Measurements from ENCODE around the gene LAMTOR3. TPM values are rescaled to one million over a fixed set of nuclear protein-coding genes. Genes with fewer than 3 reads are reported as not detected.

The LAMTOR3 gene
- total and polyA plus RNA-seq, 4 experiments from 2014 or later = 24.2 to 45.6 (median 28.0) TPM

DNA sequence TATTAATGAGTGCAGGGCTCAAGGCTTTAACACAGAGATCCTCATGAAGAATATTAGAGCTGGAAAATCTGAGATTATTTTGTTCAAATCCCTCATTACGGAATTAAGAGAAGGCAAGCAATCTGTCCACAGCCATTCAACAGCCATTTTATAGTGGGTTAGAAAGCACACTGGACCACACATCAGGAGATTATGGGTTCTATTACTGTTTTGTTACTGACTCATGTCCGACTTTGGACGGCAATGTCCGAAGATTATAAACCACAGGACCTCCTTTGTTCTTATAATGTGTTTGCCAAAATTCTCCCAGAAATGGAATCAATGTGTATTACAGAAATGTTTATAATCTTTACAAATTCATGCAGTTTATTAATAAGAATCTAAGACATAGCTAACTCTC, 8.1 kb downstream of the LAMTOR3 start:
- ChIA-PET POLR2A (ENCODE audit: partially characterized antibody) (interaction anchor here (1.5 to 2.3 kb wide), 3 partner anchors 35 to 61 kb away, joined by 4 to 7 read pairs (median 5); partner anchors contain the start of gene DNAJB14), CTCF (ENCODE audit: partially characterized antibody) (interaction anchor here (0.6 to 3.1 kb wide), 5 partner anchors 36 to 323 kb away, joined by 3 to 24 read pairs (median 21); no protein-coding TSS in a partner anchor)
- Histone ChIP-seq H3K27me3 (ENCODE audit: insufficient read depth, low read length) (no peaks in the 10 kb centered on the region), H3K9me3 (ENCODE audit: control insufficient read depth in 1 of 2, low read length in 2 of 2) (no peaks in the 10 kb centered on the region), H3K4me3 (ENCODE audit: low read length in 2 of 2) (no peak overlapping the region), H3K27ac (ENCODE audit: low read depth, low read length) (no peak overlapping the region), H3K36me3 (ENCODE audit: insufficient read depth, low read length) (peaks cover 18% of the 10 kb centered on the region), H3K4me1 (ENCODE audit: insufficient read depth, low read length) (peaks cover 5% of the 10 kb centered on the region)
- Mint-ChIP-seq H3K27ac (no peak overlapping the region), H3K4me3 (no peak overlapping the region), H3K27me3 (no peaks in the 10 kb centered on the region), H3K9me3 (no peaks in the 10 kb centered on the region), H3K36me3 (peaks cover 18 to 35% of the 10 kb centered on the region in 2 donors), H3K4me1 (peaks cover 11 to 17% (median 11%) of the 10 kb centered on the region in 4 donors)
- intact Hi-C loops (cut with micrococcal nuclease) = no loop called here
- no peak for DNase-seq

DNA sequence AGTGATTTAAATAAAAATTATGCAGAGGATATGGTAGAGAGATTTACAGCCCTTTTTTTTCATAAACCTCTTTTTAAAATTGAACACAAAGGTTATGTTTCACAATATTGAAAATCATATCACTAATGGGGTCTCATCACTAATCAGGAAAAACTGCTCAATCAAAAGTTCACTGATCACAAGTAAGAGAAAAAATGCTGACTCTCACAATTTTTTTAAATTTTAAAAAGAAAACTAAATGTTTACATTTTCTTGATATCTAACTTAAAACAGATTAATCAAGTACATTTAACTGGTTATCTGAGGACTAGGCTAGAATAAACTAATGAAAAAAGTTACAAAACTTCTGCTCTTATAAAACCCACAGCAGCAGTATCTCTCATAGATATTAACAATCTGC, 8.5 kb downstream of the LAMTOR3 start:
- Mint-ChIP-seq H3K4me1 (peaks cover 6 to 12% (median 7%) of the 10 kb centered on the region in 4 donors), H3K36me3 (peaks cover 16 to 37% of the 10 kb centered on the region in 2 donors), H3K27me3 (no peaks in the 10 kb centered on the region), H3K27ac (no peak overlapping the region), H3K9me3 (no peaks in the 10 kb centered on the region), H3K4me3 (no peak overlapping the region)
- ChIA-PET POLR2A (ENCODE audit: partially characterized antibody) (interaction anchor here (0.9 to 2.3 kb wide), 3 partner anchors 34 to 322 kb away, joined by 4 to 7 read pairs (median 5); partner anchors contain the start of gene TRMT10A), CTCF (ENCODE audit: partially characterized antibody) (interaction anchor here (0.8 to 3.1 kb wide), 6 partner anchors 16 to 322 kb away, joined by 3 to 24 read pairs (median 16); partner anchors contain the start of genes DAPP1 and TRMT10A)
- Histone ChIP-seq H3K4me1 (ENCODE audit: insufficient read depth, low read length) (peaks cover under 1% of the 10 kb centered on the region), H3K4me3 (ENCODE audit: low read length in 2 of 2) (no peak overlapping the region), H3K27ac (ENCODE audit: low read depth, low read length) (no peak overlapping the region), H3K27me3 (ENCODE audit: insufficient read depth, low read length) (no peaks in the 10 kb centered on the region), H3K9me3 (ENCODE audit: control insufficient read depth in 1 of 2, low read length in 2 of 2) (no peaks in the 10 kb centered on the region), H3K36me3 (ENCODE audit: insufficient read depth, low read length) (peaks cover 23% of the 10 kb centered on the region)
- intact Hi-C loops (cut with micrococcal nuclease) = loop anchor here (1.0 kb wide), 2 partner anchors 74 to 324 kb away; no protein-coding TSS in a partner anchor
- no peak for DNase-seq

DNA sequence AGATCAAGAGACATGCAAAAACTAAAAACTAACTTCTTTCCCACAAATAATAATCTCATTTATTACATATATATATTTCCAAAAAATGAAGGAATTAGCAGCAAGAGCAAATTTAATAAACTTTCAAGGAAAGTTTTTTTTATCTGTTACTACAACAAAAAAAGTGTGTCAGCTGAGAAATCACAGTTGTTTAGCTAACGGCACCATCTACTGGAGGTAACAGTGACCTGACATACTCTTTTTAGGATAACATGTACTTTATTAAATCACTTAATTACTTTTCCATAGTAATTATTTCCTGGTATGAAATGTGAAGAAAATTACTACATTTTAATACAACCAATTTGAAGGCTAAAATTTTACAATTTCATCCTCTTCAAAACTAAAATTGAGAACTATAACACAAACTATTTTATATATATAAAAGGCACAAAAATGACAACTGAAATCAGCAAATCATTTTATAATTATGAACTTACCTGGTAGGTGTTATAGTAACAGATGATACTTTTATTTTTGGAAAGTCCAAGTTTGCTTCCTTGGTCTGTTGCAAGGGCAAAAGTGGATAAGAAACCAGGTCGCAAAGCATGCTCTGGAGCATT, 9.1 kb downstream of the LAMTOR3 start:
- POLR2A ChIA-PET (ENCODE audit: partially characterized antibody) = interaction anchor here (0.8 to 2.3 kb wide), 4 partner anchors 34 to 322 kb away, joined by 4 to 7 read pairs (median 5); partner anchors contain the start of genes DAPP1 and TRMT10A
- Mint-ChIP-seq H3K4me1 (peaks cover 6 to 11% (median 6%) of the 10 kb centered on the region in 4 donors), H3K4me3 (no peak overlapping the region), H3K27ac (no peak overlapping the region), H3K27me3 (no peaks in the 10 kb centered on the region), H3K9me3 (no peaks in the 10 kb centered on the region), H3K36me3 (peaks cover 21 to 41% of the 10 kb centered on the region in 2 donors)
- Histone ChIP-seq H3K9me3 (ENCODE audit: control insufficient read depth in 1 of 2, low read length in 2 of 2) (no peaks in the 10 kb centered on the region), H3K36me3 (ENCODE audit: insufficient read depth, low read length) (peaks cover 26% of the 10 kb centered on the region), H3K27me3 (ENCODE audit: insufficient read depth, low read length) (no peaks in the 10 kb centered on the region), H3K4me3 (ENCODE audit: low read length in 2 of 2) (no peak overlapping the region), H3K4me1 (ENCODE audit: insufficient read depth, low read length) (no peaks in the 10 kb centered on the region), H3K27ac (ENCODE audit: low read depth, low read length) (no peak overlapping the region)
- DNase-seq = peak; percentile 47 to 61 (median 53)
- intact Hi-C loops (cut with micrococcal nuclease) = loop anchor here (1.0 kb wide), 2 partner anchors 74 to 324 kb away; no protein-coding TSS in a partner anchor
- CTCF ChIA-PET (ENCODE audit: partially characterized antibody) = interaction anchor here (0.8 to 3.1 kb wide), 9 partner anchors 15 to 321 kb away, joined by 3 to 24 read pairs (median 7); partner anchors contain the start of genes DAPP1 and TRMT10A

DNA sequence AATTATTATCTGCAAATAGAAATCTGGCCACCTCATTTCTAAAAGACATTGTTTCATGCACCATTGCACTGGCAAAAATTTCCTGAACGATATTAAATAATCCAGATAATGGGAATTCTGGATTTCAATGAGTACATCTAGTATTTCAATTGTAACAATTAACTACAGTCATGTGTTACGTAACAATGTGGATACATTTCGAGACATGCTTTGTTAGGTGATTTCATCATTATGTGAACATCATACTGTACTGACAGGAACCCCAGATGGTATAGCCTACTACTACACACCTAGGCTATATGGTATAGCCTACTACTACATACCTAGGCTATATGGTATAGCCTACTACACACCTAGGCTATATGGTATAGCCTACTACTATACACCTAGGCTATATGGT, 14.8 kb downstream of the LAMTOR3 start:
- no peaks in the 10 kb centered on the region for H3K9me3 ChIP-seq (ENCODE audit: control insufficient read depth in 1 of 2, low read length in 2 of 2)
- no peaks in the 10 kb centered on the region for H3K9me3 Mint-ChIP-seq
- H3K27me3 ChIP-seq (ENCODE audit: insufficient read depth, low read length) = no peaks in the 10 kb centered on the region
- intact Hi-C loops (cut with micrococcal nuclease) = no loop called here
- H3K4me1 Mint-ChIP-seq = no peaks in the 10 kb centered on the region
- POLR2A ChIA-PET (ENCODE audit: partially characterized antibody) = no interaction called here
- H3K4me3 ChIP-seq (ENCODE audit: low read length in 2 of 2) = no peak overlapping the region
- H3K27ac ChIP-seq (ENCODE audit: low read depth, low read length) = no peak overlapping the region
- H3K4me3 Mint-ChIP-seq = no peak overlapping the region
- H3K27me3 Mint-ChIP-seq = no peaks in the 10 kb centered on the region
- no peaks in the 10 kb centered on the region for H3K4me1 ChIP-seq (ENCODE audit: insufficient read depth, low read length)
- no peak for DNase-seq
- no peak overlapping the region for H3K27ac Mint-ChIP-seq
- peaks cover 28% of the 10 kb centered on the region for H3K36me3 ChIP-seq (ENCODE audit: insufficient read depth, low read length)
- peaks cover 24 to 52% of the 10 kb centered on the region in 2 donors for H3K36me3 Mint-ChIP-seq
- CTCF ChIA-PET (ENCODE audit: partially characterized antibody) = interaction anchor here (0.8 to 1.0 kb wide), 2 partner anchors 69 to 71 kb away, joined by 3 to 4 read pairs; no protein-coding TSS in a partner anchor

DNA sequence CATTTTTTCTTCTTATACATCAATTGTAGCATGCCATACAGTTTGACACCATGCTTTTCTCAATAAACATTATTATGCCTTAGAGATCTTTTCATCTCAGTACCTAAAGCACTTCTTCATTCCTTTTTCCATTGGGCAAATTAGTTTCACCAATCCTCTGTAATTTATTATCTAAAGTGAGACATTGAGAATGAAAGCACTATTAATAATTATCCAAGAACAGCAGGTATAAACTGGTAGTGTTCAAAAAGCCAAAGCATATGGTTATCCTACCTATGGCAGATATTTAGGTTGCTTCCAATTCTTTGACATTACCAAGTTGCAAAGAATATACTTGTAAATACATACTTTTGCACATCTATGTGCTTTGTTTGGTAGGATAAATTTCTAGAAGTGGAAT, 15.6 kb downstream of the LAMTOR3 start:
- intact Hi-C loops (cut with micrococcal nuclease) = no loop called here
- no peak for DNase-seq
- no peak overlapping the region for H3K4me3 Mint-ChIP-seq
- no peaks in the 10 kb centered on the region for H3K4me1 ChIP-seq (ENCODE audit: insufficient read depth, low read length)
- H3K4me3 ChIP-seq (ENCODE audit: low read length in 2 of 2) = no peak overlapping the region
- no peaks in the 10 kb centered on the region for H3K27me3 Mint-ChIP-seq
- H3K9me3 Mint-ChIP-seq = no peaks in the 10 kb centered on the region
- H3K36me3 Mint-ChIP-seq = peaks cover 24 to 48% of the 10 kb centered on the region in 2 donors
- no peaks in the 10 kb centered on the region for H3K27me3 ChIP-seq (ENCODE audit: insufficient read depth, low read length)
- peaks cover 24% of the 10 kb centered on the region for H3K36me3 ChIP-seq (ENCODE audit: insufficient read depth, low read length)
- ChIA-PET POLR2A (ENCODE audit: partially characterized antibody) (no interaction called here), CTCF (ENCODE audit: partially characterized antibody) (no interaction called here)
- no peak overlapping the region for H3K27ac ChIP-seq (ENCODE audit: low read depth, low read length)
- no peaks in the 10 kb centered on the region for H3K4me1 Mint-ChIP-seq
- H3K27ac Mint-ChIP-seq = no peak overlapping the region
- no peaks in the 10 kb centered on the region for H3K9me3 ChIP-seq (ENCODE audit: control insufficient read depth in 1 of 2, low read length in 2 of 2)

DNA sequence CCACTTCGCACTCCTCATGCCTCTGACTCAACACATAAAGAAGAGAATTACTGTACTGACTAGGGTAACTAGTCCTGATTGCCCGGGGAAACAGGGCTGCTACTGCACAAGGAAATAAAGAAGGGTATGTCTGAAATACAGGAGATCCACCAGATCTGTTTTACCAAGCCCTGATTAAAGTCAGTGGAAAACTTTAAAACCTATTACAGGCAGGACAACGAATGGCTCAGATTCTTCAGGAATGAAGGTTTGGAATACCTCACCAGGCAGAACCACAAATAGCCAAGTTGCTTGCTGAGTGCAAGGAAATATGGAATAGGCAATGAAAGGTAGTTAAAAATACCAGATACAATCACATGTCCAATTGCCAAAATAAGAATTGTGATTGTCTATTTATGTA, 17.3 kb downstream of the LAMTOR3 start:
- H3K4me3 ChIP-seq (ENCODE audit: low read length in 2 of 2) = no peak overlapping the region
- POLR2A ChIA-PET (ENCODE audit: partially characterized antibody) = no interaction called here
- H3K4me1 Mint-ChIP-seq = peaks cover 0 to 3% (median 0%) of the 10 kb centered on the region in 4 donors
- no peak overlapping the region for H3K4me3 Mint-ChIP-seq
- CTCF ChIA-PET (ENCODE audit: partially characterized antibody) = interaction anchor here (1.4 kb wide), 1 partner anchor 20 kb away, joined by 3 read pairs; no protein-coding TSS in a partner anchor
- peak overlapping the region in 2 of 7 donors; percentile 11 to 74 for H3K27ac Mint-ChIP-seq
- H3K9me3 Mint-ChIP-seq = no peaks in the 10 kb centered on the region
- DNase-seq = no peak
- H3K9me3 ChIP-seq (ENCODE audit: control insufficient read depth in 1 of 2, low read length in 2 of 2) = no peaks in the 10 kb centered on the region
- no peaks in the 10 kb centered on the region for H3K27me3 ChIP-seq (ENCODE audit: insufficient read depth, low read length)
- peaks cover 24% of the 10 kb centered on the region for H3K36me3 ChIP-seq (ENCODE audit: insufficient read depth, low read length)
- H3K4me1 ChIP-seq (ENCODE audit: insufficient read depth, low read length) = no peaks in the 10 kb centered on the region
- peaks cover 29 to 45% of the 10 kb centered on the region in 2 donors for H3K36me3 Mint-ChIP-seq
- H3K27me3 Mint-ChIP-seq = no peaks in the 10 kb centered on the region
- intact Hi-C loops (cut with micrococcal nuclease) = no loop called here
- H3K27ac ChIP-seq (ENCODE audit: low read depth, low read length) = no peak overlapping the region

DNA sequence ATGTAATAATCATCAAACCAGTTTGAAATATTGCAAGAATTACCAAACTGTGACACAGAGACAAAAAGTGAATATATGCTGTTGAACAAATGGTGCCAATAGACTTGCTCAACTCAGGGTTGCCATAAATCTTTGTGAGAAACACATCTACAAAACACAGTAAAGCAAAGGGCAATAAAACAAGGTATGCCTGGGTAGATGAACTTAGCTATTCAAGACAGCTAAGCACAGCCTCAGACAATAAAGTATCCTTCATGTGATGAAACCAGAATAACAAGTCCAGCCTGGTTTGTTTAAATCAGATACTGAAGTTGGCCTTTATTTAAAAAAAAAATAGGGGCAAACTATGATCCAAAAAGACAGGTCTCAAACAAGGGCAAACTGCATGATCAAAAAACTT, 19.2 kb downstream of the LAMTOR3 start:
- ChIA-PET POLR2A (ENCODE audit: partially characterized antibody) (no interaction called here), CTCF (ENCODE audit: partially characterized antibody) (interaction anchor here (0.8 to 0.9 kb wide), 2 partner anchors 74 to 819 kb away, joined by 3 read pairs; no protein-coding TSS in a partner anchor)
- DNase-seq = no peak
- H3K4me1 Mint-ChIP-seq = peaks cover 0 to 3% (median 0%) of the 10 kb centered on the region in 4 donors
- no peaks in the 10 kb centered on the region for H3K9me3 Mint-ChIP-seq
- peaks cover 21 to 39% of the 10 kb centered on the region in 2 donors for H3K36me3 Mint-ChIP-seq
- H3K9me3 ChIP-seq (ENCODE audit: control insufficient read depth in 1 of 2, low read length in 2 of 2) = no peaks in the 10 kb centered on the region
- H3K36me3 ChIP-seq (ENCODE audit: insufficient read depth, low read length) = peaks cover 8% of the 10 kb centered on the region
- H3K27me3 ChIP-seq (ENCODE audit: insufficient read depth, low read length) = no peaks in the 10 kb centered on the region
- no peak overlapping the region for H3K27ac ChIP-seq (ENCODE audit: low read depth, low read length)
- H3K4me3 Mint-ChIP-seq = no peak overlapping the region
- no peaks in the 10 kb centered on the region for H3K4me1 ChIP-seq (ENCODE audit: insufficient read depth, low read length)
- intact Hi-C loops (cut with micrococcal nuclease) = no loop called here
- no peak overlapping the region for H3K27ac Mint-ChIP-seq
- no peak overlapping the region for H3K4me3 ChIP-seq (ENCODE audit: low read length in 2 of 2)
- no peaks in the 10 kb centered on the region for H3K27me3 Mint-ChIP-seq
